Activated CD4-positive, CD25-positive, alpha-beta regulatory T cell treated with anti-CD3 and anti-CD28 coated beads, Interleukin-2, amount 50 U/mL, for 16 hours (primary cell): ENCODE results near the gene PIGW.
"Not testable (repeated sequence)": the region's sequence is repeated elsewhere in the genome, so short reads cannot be mapped to it uniquely, and the experiment has no call there.

ENCODE experiments used
- DNase-seq: peaks from one replicate; pipeline ENCODE4 v3.0.0-alpha.2; 2020; ENCODE audit warnings: low read depth, low spot score

Gene PIGW

GRCh38 chr17:36508439-36508838 lies 26.3 kb upstream of the PIGW start:
- DNase-seq = not testable (repeated sequence)

GRCh38 chr17:36509272-36509985 lies 25.4 kb upstream of the PIGW start:
- no peak for DNase-seq

- no peak for DNase-seq
These were observed 24.2 kb upstream of the PIGW start for GRCh38 chr17:36510636-36511035.

GRCh38 chr17:36511216-36511615 lies 23.6 kb upstream of the PIGW start:
- DNase-seq = no peak

- no peak for DNase-seq
These were observed 22.1 kb upstream of the PIGW start for GRCh38 chr17:36512641-36513040.

- DNase-seq = no peak
These were observed 19.9 kb upstream of the PIGW start for GRCh38 chr17:36514856-36515255.

- DNase-seq = no peak
These were observed 18.9 kb upstream of the PIGW start for GRCh38 chr17:36515837-36516236.

GRCh38 chr17:36523113-36523512 lies 11.7 kb upstream of the PIGW start:
- no peak for DNase-seq

GRCh38 chr17:36524428-36524876 lies 10.3 kb upstream of the PIGW start:
- DNase-seq = no peak

- DNase-seq = no peak
These were observed 9.7 kb upstream of the PIGW start for GRCh38 chr17:36525113-36525512.

GRCh38 chr17:36525888-36526287 lies 8.9 kb upstream of the PIGW start:
- no peak for DNase-seq

- DNase-seq = no peak
These were observed 7.1 kb upstream of the PIGW start for GRCh38 chr17:36527621-36528250.

GRCh38 chr17:36529121-36529520 lies 5.7 kb upstream of the PIGW start:
- no peak for DNase-seq

GRCh38 chr17:36532435-36532975 lies 2.3 kb upstream of the PIGW start:
- DNase-seq = no peak

- peak; percentile 26 for DNase-seq
These were observed 600 bp upstream of the PIGW start for GRCh38 chr17:36533935-36534839.

- no peak for DNase-seq
These were observed 888 bp downstream of the PIGW start for GRCh38 chr17:36535669-36536081.

- no peak for DNase-seq
These were observed 5.9 kb downstream of the PIGW start for GRCh38 chr17:36540696-36541095.

- DNase-seq = no peak
These were observed 8.0 kb downstream of the PIGW start for GRCh38 chr17:36542755-36543154.

- DNase-seq = no peak
These were observed 9.2 kb downstream of the PIGW start for GRCh38 chr17:36544044-36544306.

GRCh38 chr17:36544307-36545076 lies 9.7 kb downstream of the PIGW start, which contains the start of gene GGNBP2:
TSS of gene GGNBP2 (plus strand) at chr17:36544919. CDS start at chr17:36545725, 806 bp downstream.
- DNase-seq = peak; percentile 78

GRCh38 chr17:36545077-36545464 lies 10.3 kb downstream of the PIGW start:
- no peak for DNase-seq
